Heart left ventricle (tissue), 16 donors: Measurements from ENCODE around the gene MYO1A. TPM values are rescaled to one million over a fixed set of nuclear protein-coding genes. Genes with fewer than 3 reads are reported as not detected.

Source experiments
- ATAC-seq, 4 donors: fragments of 200-7000 bp; cut with Tn5 transposase; one replicate each; pipeline ENCODE4 v1.9.1; 2020 to 2022; ENCODE audit warnings: moderate library complexity in 4 of 4, mild to moderate bottlenecking in 3 of 4, moderate number of reproducible peaks in 1 of 4
- DNase-seq, 5 donors: peaks; one replicate each; pipeline ENCODE4 v3.0.0-alpha.2; 2020
- H3K27ac ChIP-seq, 12 donors: fragments of 200-600 bp; sonication (generic) in 4 of 12; one replicate each; pipeline versions ENCODE4 v1.5.0 to v1.8.0; 2016 to 2022; ENCODE audit warnings: mild to moderate bottlenecking in 2 of 12
- H3K27me3 ChIP-seq, 9 donors: fragments of 200-600 bp; sonication (generic) in 2 of 9; one replicate each; pipeline versions ENCODE4 v1.5.1 to v1.8.0; 2016 to 2022; ENCODE audit warnings: mild to moderate bottlenecking in 3 of 9
- H3K36me3 ChIP-seq, 9 donors: fragments of 200-600 bp; sonication (generic) in 2 of 9; one replicate each; pipeline versions ENCODE4 v1.5.0 to v1.8.0; 2018 to 2022; ENCODE audit warnings: mild to moderate bottlenecking in 2 of 9
- H3K4me1 ChIP-seq, 12 donors: fragments of 200-600 bp; sonication (generic) in 4 of 12; one replicate each; pipeline versions ENCODE4 v1.5.0 to v1.8.0; 2016 to 2022; ENCODE audit warnings: mild to moderate bottlenecking in 3 of 12
- H3K4me3 ChIP-seq, 12 donors: fragments of 200-600 bp; sonication (generic) in 4 of 12; one replicate each; pipeline versions ENCODE4 v1.5.0 to v1.8.0; 2017 to 2022; ENCODE audit warnings: mild to moderate bottlenecking in 9 of 12, moderate library complexity in 4 of 12
- H3K9me3 ChIP-seq, 12 donors: fragments of 200-600 bp; sonication (generic) in 4 of 12; one replicate each; pipeline versions ENCODE4 v1.5.0 to v1.8.0; 2016 to 2022; ENCODE audit warnings: mild to moderate bottlenecking in 1 of 12
- POLR2A ChIP-seq, 2 donors: fragments of 450-650 bp; IDR thresholded peaks; one replicate each; pipeline ENCODE4 v1.6.1; 2017; ENCODE audit warnings: antibody characterized with exemption in 2 of 2, mild to moderate bottlenecking in 2 of 2, moderate library complexity in 2 of 2
- WGBS, 4 donors: extraction: QIAGEN DNeasy Blood & Tissue Kit in 2 of 4; methylation state at CpG; one replicate each; pipeline versions ENCODE4 v1.1.5 to v1.1.7; 2013 to 2018; 5-methylcytosine and 5-hydroxymethylcytosine counted together
- intact Hi-C, 10 donors: fragments of 100-400 bp; cut with DNase I; formaldehyde crosslinking; loops; one replicate each; pipeline versions ENCODE4 v1.11.1 to v1.14.2; 2022
- polyA plus RNA-seq, 2 donors: library from polyadenylated mRNA; stranded (reverse); fragments of 200-250 nt; gene quantifications; one replicate each; pipeline ENCODE4 v1.2.3, GENCODE V29; 2013
- total RNA-seq, 9 donors: library from RNA; depleted of rRNA in 2 of 9; stranded (reverse); fragments of >200 nt in 2 of 9; fragmentation: NEBNext Ultra II Directional in 3 of 9; extraction: Animal tissue kit (Norgen Biotek cat#: 25700) in 3 of 9; gene quantifications; one replicate each; pipeline versions ENCODE4 v1.1.0 to v1.2.4, GENCODE V29; 2016 to 2023
- TF ChIP-seq, protein P1 (sequence below), 12 donors: fragments of 200-600 bp; sonication (generic) in 4 of 12; IDR thresholded peaks; one replicate each; pipeline versions ENCODE4 v1.5.0 to v1.8.0; 2018 to 2022; ENCODE audit warnings: antibody characterized with exemption in 12 of 12, mild to moderate bottlenecking in 5 of 12
- donor health status: ischemic (EF 13 %, LVEDD 7.1; RV severe dilation, severe dysfunction).
- donor health status: healthy with polysubstance abuse.
- donor health status: DM: no; HTN: yes; CAD: no.
- donor health status: DM: no; HTN: no; CAD: no.
- donor health status: ischemic (EF 25% LVEDD 6.9; RV normal size, moderate dysfunction).
- donor health status: ischemic (EF 25% LVEDD 5.7; RV mildly dilated, moderate dysfunction).
- donor health status: healthy.
- donor health status: DM: yes; HTN: yes; CAD: no.
- donor health status: ischemic (EF 35%, LVEDD 5.7; RV mildly dilated, moderate dysfunction).
- donor health status: nonischemic (EF 11% LVEDD 7.7; RV severe dilation, severe dysfunction).
- donor health status: DM: yes; HTN: yes; CAD: no.
- donor health status: PGD.
- donor health status: ischemic (EF 29% LVEDD 5.4; RV normal size, mild dysfunction).
- donor health status: nonischemic (EF 23%, LVEDD 6.1; RV moderate dilation, normal function).

The MYO1A gene
- total and polyA plus RNA-seq, 11 donors: 0.06 to 0.77 (median 0.32) TPM; not detected in 7

DNA sequence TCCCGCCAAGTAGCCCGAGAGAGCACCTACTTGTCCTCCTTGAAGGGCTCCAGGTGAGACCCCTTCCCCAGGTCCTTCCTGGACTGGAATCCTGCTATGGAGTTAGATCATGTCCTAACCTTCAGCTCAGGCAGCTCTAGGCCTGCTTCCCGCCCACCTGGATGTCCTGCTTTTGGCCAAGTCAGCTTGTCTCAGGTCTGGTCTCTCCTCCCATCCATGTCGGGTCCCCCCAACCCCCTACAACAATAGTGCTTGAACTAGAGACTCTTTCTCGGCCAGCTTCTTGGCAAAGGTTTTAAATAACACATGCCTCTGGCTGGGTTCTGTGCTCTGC lies 42.6 kb upstream of the MYO1A start:
- WGBS, 4 donors: 75 to 83% (median 79%) methylated on average over 5 of the region's 5 CpGs
- no peaks in the 10 kb centered on the region for H3K27me3 ChIP-seq
- peaks cover 0 to 64% (median 46%) of the 10 kb centered on the region in 12 donors for H3K4me1 ChIP-seq
- no peaks in the 10 kb centered on the region for H3K9me3 ChIP-seq
- DNase-seq: peak in 1 of 5 donors; percentile 15
- TF ChIP-seq, protein P1, sequence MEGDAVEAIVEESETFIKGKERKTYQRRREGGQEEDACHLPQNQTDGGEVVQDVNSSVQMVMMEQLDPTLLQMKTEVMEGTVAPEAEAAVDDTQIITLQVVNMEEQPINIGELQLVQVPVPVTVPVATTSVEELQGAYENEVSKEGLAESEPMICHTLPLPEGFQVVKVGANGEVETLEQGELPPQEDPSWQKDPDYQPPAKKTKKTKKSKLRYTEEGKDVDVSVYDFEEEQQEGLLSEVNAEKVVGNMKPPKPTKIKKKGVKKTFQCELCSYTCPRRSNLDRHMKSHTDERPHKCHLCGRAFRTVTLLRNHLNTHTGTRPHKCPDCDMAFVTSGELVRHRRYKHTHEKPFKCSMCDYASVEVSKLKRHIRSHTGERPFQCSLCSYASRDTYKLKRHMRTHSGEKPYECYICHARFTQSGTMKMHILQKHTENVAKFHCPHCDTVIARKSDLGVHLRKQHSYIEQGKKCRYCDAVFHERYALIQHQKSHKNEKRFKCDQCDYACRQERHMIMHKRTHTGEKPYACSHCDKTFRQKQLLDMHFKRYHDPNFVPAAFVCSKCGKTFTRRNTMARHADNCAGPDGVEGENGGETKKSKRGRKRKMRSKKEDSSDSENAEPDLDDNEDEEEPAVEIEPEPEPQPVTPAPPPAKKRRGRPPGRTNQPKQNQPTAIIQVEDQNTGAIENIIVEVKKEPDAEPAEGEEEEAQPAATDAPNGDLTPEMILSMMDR (IDR thresholded peaks at IDR 0.05): no peak
- TF ChIP-seq POLR2A (IDR thresholded peaks at IDR 0.05): no peak
- no peak for ATAC-seq
- peaks cover 0 to 64% (median 59%) of the 10 kb centered on the region in 9 donors for H3K36me3 ChIP-seq
- H3K4me3 ChIP-seq: no peak overlapping the region
- peak overlapping the region in 3 of 12 donors; percentile 19 to 99 (median 77) for H3K27ac ChIP-seq
- intact Hi-C loops: loop anchor here in 1 of 10 donors (2.0 kb wide), 1 partner anchor 14 kb away; no protein-coding TSS in a partner anchor

DNA sequence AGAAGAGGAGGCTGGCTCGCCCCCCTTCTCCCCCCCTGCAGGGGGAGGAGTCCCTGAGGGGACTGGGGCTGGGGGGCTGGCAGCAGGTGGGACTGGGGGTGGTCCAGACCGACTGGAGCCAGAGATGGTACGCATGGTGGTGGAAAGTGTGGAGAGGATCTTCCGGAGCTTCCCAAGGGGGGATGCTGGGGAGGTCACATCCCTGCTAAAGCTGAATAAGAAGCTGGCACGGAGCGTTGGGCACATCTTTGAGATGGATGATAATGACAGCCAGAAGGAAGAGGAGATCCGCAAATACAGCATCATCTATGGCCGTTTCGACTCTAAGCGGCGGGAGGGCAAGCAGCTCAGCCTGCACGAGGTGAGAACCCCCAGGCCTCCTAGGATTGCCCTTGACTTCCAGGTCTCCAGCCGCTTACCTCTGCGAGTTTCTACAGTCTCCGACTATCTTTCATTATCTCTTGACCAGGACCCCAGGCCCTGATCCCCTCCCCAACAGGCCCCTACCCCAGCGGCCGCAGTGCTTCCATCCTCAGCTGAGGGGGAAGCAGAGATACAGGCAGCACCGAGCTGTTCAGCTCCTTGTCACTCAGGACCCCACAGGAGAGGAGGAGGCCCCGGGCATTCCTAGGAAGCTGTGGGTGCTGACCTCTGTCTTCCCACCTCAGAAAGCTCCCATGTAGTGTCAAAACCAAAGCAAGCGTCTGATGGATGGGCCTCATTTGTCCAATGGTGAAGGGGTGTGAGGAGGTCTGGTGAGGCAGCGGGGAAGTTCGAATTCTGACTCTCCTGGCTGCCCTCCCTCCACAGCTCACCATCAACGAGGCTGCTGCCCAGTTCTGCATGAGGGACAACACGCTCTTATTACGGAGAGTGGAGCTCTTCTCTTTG lies 42.0 kb upstream of the MYO1A start:
- no peak for ATAC-seq
- DNase-seq: peak in 1 of 5 donors; percentile 24
- H3K9me3 ChIP-seq: no peaks in the 10 kb centered on the region
- peak overlapping the region in 5 of 12 donors; percentile 73 to 97 (median 89) for H3K4me3 ChIP-seq
- H3K4me1 ChIP-seq: peaks cover 0 to 66% (median 46%) of the 10 kb centered on the region in 12 donors
- H3K27me3 ChIP-seq: no peaks in the 10 kb centered on the region
- WGBS, 4 donors: 81 to 84% (median 81%) methylated on average over 24 to 25 of the region's 25 CpGs
- intact Hi-C loops: loop anchor here in 1 of 10 donors (2.0 kb wide), 1 partner anchor 15 kb away; no protein-coding TSS in a partner anchor
- TF ChIP-seq, protein P1 (IDR thresholded peaks at IDR 0.05): no peak
- no peak for TF ChIP-seq POLR2A (IDR thresholded peaks at IDR 0.05)
- H3K27ac ChIP-seq: peak overlapping the region in 2 of 12 donors; percentile 19 to 99
- peaks cover 0 to 58% (median 52%) of the 10 kb centered on the region in 9 donors for H3K36me3 ChIP-seq

DNA sequence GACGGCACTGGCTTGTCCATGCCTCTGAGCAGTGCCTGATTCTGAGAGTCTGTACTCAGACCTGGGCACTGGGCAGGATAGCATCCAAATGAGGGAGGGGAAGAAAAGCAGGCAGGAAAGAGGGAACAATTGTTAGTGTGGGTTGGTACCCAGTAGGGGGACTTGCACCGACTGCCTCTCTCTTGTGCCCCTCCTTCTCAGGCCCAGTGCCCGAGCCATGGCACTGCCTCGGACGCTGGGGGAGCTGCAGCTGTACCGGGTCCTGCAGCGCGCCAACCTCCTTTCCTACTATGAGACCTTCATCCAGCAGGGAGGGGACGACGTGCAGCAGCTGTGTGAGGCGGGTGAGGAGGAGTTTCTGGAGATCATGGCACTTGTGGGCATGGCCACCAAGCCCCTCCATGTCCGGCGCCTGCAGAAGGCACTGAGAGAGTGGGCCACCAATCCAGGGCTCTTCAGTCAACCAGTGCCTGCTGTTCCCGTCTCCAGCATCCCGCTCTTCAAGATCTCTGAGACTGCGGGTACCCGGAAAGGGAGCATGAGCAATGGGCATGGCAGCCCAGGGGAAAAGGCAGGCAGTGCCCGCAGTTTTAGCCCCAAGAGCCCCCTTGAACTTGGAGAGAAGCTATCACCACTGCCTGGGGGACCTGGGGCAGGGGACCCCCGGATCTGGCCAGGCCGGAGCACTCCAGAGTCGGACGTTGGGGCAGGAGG lies 41.2 kb upstream of the MYO1A start:
- 69 to 76% (median 73%) methylated on average over 15 to 22 of the region's 22 CpGs for WGBS, 4 donors
- Histone ChIP-seq H3K4me1 (peaks cover 0 to 70% (median 47%) of the 10 kb centered on the region in 12 donors), H3K27ac (peak overlapping the region in 9 of 12 donors; percentile 93 to 100 (median 99)), H3K4me3 (peak overlapping the region in 9 of 12 donors; percentile 73 to 97 (median 81)), H3K9me3 (no peaks in the 10 kb centered on the region), H3K36me3 (peaks cover 0 to 49% (median 44%) of the 10 kb centered on the region in 9 donors), H3K27me3 (no peaks in the 10 kb centered on the region)
- intact Hi-C loops: no loop called here
- no peak for TF ChIP-seq POLR2A (IDR thresholded peaks at IDR 0.05)
- TF ChIP-seq, protein P1 (IDR thresholded peaks at IDR 0.05): peak in 1 of 12 donors; percentile 5
- ATAC-seq: no peak
- DNase-seq: peak in 1 of 5 donors; percentile 35
